Activated T-cell treated with anti-CD3 and anti-CD28 coated beads for 48 hours (primary cell): ENCODE measurements around the gene ITGB1.
"Not testable (repeated sequence)": the region's sequence is repeated elsewhere in the genome, so short reads cannot be mapped to it uniquely, and the experiment has no call there.

Experiments used
- DNase-seq: peaks from one replicate; pipeline ENCODE4 v3.0.0-alpha.2; 2020; ENCODE audit warnings: low read depth

ITGB1 gene

DNA sequence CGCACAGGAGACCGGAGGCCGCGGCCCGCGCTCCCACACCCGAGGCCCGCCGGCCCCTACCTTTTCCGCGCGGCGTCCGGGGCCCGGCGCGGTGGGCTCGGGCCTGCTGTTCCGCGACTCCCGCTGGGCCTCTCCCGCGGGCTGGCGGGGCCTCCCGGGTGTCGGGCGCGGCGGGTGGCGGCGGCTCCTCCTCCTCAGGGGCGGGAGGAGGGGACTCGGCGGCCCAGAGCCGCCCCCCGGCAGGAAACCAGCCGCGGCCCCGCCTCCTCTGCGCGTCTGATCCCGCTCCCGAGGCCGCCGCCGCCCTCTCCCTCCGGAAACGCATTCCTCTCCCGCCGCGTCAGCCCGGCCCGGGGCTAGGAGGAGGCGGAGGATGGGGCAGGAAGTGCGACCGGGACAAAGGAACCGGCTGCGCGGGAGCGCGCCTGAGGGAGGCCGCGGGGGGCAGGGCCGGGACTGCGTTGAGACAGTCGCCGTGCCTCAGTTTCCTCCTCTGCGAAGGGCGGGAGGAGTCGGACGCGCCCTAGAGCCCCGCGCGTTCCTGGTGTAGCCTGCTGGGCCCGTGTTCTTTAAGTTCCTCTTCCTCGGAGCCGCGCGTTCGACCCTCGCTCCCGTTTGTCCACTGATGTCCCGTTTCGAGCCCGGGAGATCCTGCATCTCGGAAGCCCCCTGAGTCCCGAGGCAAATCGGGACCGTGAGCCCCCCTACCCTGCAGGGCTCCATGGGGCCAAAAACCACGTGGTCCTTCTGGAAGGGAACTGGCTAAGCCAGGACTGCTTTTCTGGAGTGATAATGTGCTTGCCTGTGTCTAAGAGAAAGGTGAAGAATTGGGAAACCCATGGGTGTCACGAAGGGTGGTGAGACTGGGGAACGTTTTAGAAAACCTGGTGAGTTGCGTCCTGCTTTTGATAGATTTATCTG is at the start of gene ITGB1:
Gene ITGB1, minus strand, starts transcription at position 146 of the 921 bp plus-strand sequence. CDS start 22,672 bp downstream, outside the sequence.
- DNase-seq = peak; percentile 83

DNA sequence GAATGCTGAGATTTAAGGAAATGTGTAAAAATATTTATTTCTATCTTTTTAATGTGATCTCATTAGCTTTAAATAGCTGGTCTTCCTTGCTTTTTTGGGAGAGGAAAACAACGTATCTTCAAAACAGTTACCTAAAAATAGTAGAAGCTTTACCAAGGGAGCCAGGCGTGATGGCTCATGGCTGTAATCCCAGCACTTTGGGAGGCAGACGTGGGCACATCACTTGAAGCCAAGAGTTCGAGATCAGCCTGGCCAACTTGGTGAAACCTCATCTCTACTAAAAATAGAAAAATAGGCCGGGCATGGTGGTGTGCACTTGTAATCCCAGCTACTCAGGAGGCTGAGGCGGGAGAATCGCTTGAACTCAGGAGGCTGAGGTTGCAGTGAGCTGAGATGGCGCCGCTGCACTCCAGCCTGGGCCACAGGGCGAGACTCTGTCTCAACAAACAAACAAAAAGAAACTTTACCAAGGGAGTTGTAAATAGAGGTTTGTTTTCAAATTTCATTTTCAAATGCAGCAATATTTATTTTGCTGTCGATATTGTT is 48.4 kb upstream of the ITGB1 start:
- no peak for DNase-seq

DNA sequence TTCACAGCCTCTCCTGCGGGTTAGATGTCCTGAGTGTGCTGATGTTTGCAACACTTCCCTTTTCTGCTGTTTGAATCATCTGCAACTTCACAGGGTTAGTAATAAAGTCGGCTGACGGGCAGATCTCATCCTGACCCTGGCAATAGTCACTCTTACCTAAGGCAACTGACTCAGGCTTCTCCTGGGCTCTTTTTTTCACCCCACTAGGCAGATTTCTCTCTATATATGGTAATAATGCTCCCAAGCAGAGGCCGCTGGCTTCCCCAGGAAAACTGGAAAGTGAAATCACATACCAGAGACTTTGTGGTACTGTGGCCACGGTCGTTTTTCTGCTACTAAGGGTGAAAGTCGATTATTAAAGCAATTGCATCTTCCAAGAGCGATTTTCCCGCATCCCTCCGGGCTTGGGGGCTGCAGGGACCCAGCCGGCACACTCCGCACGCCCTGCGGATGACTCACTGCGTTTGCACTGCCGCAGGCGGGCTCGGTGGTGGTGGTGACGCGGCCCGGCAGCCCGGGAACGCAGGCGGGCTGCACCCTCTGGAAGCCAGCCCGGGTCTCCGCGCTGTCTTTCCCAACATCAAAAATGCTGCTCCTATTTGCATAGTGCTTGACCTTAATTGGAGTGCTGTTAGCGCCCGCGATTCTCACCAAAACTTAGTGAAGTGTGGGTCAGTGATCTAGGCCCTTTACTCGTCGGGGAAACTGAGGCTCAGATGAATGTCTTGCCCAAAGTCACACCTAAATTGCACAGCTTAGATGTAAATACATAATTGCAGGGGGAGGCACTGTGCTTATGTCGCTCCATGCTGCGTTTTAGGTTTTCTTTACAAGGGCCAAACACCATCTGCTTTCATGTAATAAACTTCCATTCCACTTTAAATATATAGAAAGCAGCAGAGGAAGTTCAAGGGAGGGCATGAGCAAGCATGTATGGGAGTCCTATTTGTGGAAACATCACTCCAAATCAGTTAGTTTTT is 47.6 kb upstream of the ITGB1 start:
- peak; percentile 37 for DNase-seq

DNA sequence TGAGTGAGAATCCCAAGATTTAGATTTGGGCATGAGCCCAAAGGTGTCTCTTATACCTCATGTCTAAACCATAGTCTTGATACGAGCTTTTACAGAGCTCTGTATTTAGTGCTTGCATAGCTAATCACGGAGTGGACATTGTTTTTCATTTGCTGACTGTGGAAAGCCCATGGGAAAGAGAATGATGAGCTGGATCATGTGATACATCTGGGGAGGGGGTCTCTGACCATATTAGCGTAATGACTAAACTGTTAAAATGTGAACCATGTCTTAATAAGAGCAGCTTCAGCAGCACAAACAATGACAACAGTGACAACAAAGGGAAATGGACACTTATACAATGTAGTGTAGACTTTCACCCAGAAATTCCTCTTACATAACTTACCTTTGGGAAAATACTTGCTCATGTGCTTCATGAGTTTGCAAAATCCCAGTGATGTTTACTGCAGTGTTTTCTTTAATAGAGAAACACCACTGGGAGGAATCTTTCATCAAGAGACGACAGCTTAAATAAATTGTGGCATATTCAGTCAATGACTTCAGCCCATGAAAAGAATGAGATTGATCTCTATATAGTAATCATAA is 44.0 kb upstream of the ITGB1 start:
- DNase-seq = no peak

DNA sequence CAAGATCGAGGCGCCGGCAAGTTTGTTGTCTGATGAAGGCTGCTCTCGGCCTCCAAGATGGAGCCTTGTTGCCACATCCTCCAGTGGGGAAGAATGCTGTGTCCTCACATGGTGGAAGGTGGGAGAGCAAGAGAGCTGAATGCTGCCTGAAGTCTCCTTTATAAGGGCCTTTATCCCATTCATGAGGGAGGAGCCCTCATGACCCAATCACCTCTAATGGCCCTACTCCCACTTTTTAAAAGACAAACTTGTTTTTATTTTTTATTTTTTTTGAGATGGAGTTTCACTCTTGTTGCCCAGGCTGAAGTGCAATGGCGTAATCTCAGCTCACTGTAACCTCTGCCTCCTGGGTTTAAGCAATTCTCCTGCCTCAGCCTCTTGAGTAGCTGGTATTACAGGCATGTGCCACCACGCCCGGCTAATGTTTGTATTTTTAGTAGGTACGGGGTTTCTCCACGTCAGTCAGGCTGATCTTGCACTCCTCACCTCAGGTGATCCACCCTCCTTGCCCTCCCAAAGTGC is 40.1 kb upstream of the ITGB1 start:
- DNase-seq = not testable (repeated sequence)

DNA sequence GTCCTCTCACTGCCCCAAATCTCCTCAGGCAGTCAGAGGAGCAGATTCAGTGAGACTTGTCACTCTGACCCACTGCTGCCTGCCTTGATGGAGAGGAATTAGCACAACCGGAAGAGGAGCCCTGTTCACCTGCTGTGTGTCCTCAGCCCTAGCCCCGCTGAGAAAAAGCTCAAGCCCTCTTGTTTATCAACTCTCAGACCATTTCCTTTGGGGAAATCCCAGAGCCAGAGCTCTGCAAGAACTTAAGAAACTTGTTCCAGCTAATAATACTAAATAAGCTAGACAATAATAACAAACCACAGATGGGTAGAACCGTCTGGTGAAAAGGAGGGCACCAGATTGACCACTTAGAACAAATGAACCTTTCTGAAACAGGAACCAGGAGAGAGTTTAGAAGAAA is 37.7 kb upstream of the ITGB1 start:
- no peak for DNase-seq

DNA sequence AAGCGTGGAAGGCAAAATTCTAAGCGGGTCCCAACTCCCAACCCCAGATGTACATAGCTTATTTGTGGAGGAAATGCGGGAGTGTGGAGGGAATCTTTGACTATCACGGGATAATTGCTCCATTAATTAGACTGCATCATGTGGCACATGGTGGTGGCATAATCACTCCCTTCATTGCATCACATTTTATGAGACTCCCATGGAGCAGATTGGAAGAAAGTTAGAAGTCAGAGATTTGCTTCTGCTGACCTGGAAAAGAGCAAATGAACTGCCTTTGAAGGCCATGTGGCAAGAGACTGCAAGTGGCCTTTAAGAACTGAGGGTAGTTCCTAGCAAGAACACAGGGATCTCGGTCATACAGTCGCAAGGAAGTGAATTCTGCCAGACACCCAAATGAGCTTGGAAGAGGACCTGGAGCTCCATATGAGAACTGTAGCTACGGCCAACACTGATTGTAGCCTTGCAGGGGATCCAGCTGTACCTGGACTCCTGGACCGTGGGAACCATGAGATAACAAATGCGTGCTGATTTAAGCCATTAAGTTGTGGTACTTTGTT is 37.1 kb upstream of the ITGB1 start:
- no peak for DNase-seq

DNA sequence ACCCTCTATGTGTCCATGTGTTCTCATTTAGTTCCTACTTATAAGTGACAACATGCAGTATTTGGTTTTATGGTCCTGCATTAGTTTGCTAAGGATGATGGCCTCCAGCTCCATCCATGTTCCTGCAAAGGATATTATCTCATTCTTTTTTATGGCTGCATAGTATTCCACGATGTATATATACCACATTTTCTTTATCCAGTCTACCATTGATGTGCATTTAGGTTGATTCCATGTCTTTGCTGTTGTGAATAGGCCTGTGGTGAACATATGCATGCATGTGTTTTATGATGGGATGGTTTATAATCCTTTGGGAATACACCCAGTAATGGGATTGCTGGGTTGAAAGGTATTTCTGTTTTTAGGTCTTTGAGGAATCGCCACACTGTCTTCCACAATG is 36.6 kb upstream of the ITGB1 start:
- DNase-seq = not testable (repeated sequence)

DNA sequence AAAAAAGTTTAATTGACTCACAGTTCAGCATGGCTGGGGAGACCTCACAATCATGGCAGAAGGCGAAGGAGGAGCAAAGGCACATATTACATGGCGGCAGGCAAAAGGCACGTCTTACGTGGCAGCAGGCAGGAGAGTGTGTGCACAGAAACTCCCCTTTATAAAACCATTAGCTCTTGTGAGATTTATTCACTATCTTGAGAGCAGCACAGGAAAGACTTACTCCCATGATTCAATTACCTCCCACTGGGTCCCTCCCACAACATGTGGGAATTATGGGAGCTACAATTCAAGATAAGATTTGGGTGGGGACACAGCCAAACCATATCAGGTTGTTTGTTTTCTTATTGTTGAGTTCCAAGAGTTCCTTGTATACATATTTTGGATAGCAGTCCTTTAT is 34.3 kb upstream of the ITGB1 start:
- DNase-seq = not testable (repeated sequence)

DNA sequence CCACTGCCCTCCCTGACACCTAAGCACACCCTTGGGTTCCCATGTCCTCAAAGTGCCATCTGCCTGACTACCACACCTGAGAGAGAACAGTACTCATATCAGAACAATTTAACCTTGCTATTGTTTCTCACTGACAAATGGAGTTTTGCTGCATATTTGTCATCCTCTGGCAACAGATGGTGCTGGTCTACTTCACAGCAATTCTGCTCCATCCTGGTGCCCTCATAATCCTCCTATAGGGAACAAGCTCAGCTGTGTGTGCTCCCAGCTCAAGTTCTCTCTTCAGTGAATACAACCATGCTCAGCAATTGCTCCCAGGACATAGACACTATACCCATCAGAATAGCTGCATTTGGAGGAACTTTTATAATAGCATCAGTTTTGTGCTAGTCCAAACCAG is 32.8 kb upstream of the ITGB1 start:
- no peak for DNase-seq

DNA sequence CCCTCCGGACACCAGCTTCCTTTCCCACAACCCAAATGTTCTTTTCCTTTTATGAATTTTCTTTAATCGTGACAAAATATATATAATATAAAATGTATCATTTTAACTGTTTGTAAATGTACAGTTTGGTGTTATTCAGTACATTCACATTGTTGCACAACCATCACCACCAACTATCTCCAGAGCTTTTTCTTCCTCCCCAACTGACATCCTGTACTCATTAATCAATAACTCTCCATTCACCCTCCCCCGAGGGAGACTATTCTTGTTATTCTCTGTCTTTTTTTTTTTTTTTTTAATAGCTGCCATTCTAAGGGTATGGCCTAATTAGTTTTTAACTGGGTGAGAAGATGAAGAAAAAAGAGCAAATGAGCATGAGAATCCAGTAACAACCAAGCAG is 30.6 kb upstream of the ITGB1 start:
- DNase-seq = no peak

DNA sequence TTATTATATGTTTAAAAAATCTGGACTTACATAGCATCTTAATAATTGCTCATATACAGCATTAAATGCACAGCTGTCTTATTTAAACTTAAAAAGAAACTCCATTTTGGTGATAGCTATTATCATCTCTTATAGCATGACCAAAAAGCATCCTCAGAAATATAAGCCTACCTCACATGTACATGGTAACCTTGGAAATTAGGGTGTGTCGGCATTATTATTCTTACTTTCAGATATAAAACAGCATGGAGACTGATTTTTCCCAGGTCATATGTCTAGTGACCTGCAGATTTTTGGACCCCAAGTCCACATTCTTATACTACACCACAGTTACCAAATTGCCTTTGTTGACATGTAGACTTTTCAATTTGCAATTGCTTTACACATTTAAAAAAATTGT is 29.1 kb upstream of the ITGB1 start:
- no peak for DNase-seq

DNA sequence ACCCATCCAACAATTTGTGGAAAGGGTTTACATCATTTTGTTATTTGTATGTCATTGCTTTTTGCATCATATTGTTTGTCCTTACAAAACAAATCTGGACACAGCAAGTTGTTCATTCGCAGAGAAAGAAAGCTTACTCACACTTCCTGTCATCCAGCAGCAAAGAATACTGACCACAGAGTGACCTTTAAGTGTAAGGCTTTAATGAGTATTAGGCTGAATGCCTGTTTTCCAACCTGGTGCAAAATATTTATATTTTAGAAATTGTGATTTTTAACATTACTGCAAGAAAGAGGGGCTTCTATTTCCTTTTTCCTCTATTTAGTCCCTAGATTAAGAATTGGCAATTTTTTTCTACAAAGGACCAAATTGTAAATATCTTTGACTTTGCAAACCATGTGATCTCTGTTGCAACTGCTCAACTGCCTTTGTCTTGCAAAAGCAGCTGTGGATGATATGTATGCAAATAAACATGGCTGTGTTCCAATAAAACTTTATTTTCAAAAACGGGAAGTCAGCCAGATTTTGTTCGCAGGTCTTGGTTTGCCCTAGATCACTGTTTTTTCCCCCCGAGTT is 27.8 kb upstream of the ITGB1 start:
- DNase-seq = no peak

DNA sequence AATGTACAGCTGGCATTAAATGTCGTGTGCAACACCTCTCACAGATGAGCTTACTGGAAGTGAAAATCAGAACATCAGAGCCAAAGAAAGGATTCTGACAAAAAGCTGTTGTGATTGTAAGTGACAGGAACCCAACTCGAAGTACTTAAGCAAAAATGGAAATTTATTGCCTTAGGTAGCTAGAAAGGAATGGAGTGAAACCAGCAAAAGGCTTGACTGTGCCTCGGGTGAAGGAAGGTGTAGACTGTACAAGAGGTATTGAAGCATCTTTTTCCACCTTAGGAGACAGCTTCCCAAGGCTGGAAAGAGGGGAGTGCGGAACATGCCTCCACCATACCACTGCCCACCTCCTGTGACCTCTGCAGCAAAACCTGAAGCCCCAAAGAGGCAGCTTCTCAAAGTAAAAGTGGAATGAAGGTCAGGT is 27.3 kb upstream of the ITGB1 start:
- DNase-seq = no peak

DNA sequence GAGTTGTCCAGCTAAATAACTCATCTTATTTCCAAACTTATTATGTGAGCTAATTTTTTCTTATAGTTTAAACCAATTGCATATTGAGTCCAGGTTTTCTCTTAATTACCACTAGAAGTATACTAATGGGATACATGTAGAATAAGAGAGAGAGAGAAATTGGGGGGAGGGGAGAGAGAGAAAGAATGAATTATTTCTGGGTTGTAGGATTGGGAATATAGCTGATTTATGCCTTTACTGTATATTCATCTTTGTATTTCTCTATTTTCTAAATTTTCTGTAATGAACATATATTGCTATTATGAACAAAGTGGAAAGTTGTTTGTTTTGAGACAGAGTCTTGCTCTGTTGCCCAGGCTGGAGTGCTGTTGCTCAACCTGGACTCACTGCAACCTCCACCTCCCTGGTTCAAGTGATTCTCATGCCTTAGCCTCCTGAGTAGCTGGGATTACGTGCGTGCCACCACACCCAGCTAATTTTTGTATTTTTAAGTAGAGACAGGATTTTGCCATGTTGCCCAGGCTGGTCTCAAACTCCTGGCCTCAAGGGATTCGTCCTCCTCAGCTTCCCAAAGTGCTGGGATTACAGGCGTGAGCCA is 26.1 kb upstream of the ITGB1 start:
- no peak for DNase-seq

DNA sequence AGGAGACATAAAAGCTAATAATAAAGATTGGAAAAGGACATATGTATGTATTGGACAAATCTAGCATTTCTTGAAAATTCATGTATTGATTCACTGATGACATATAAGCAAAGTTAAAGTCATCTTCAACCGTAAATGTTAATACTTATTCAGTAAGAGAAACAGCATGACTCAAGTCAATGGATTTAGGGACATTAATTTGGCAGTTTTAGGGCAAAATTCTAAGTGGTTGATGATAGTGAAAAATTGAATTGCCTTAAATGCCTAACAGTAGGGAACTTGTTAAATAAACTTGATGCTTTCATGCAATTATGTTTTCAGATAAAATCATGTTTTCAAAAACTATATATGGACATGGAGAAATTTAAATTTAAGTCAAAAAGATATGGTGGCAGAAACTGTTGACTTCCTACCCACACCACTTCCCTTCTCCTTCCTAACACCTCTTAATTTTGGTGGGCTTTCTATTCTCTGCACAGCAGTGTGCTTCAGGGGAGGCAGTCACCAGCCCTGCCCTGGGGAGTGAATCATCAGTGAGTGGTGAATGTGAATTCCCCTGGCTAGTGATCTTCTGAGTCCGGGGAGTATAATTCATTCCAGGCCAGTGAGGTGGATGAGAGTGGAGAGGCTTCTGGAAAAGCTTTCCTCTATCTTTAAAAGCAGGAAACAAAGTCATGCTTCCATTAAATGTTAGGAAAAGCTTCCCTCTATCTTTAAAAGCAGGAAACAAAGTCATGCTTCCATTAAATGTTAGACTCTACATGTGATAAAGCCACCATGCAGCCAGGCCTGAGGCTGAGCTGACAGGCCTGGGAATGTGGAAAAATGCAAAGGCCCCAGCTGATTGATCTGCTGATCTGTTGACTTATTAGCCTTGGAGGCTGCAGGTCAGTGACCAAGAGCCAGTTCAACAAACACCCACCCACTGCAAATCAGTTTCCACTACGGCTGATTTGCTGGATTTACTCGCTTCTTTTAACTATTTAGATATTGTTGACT is 25.2 kb upstream of the ITGB1 start:
- no peak for DNase-seq

DNA sequence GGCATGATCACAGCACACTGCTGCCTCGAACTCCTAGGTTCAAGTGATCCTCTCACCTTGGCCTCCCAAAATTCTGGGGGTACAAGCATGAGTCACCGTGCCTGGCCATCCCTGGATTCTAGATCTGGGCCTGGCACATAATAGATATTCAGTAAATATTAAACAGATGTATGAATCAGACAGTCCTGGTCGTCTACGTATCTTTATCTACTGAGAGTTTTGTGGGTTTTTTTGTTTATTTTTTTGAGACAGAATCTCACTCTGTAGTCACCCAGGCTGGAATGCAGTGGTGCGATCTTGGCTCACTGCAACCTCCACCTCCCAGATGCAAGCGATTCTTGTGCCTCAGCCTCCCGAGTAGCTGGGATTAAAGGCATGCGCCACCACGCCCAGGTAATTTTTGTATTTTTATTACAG is 24.3 kb upstream of the ITGB1 start:
- no peak for DNase-seq

DNA sequence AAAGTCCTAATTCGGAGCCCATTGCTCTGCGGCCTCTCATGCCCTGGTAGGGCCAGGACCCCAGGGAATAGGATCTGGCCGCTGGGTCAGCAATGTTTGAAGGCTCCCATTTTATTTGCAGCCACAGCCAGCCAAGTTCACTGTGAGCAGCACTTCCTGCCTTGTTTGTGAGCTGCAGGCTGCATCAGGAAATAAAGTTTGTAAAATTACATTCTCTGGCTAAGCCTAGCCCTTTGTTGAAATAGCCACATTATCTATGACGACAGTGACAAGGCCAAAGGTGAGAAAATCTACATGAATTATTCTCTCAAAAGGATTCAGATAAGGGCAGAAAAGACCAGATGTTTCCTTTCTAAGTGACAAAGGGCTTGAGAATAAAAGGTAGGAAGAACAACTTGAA is 23.7 kb upstream of the ITGB1 start:
- no peak for DNase-seq
